Stimulated activated CD8-positive, alpha-beta memory T cell treated with anti-CD3 and anti-CD28 coated beads, Interleukin-7, amount 100 ng/mL, for 4 hours (primary cell): ENCODE results near the gene GNAT1.

ENCODE experiments used
- DNase-seq, 2 donors: peaks; one replicate each; pipeline ENCODE4 v3.0.0-alpha.2; 2020; ENCODE audit warnings: low read depth in 2 of 2

The GNAT1 gene

GRCh38 chr3:50181985-50182384 lies 9.4 kb upstream of the GNAT1 start:
- no peak for DNase-seq

GRCh38 chr3:50182533-50183099 lies 8.8 kb upstream of the GNAT1 start:
- no peak for DNase-seq

GRCh38 chr3:50183755-50184154 lies 7.7 kb upstream of the GNAT1 start:
- DNase-seq, result no peak

GRCh38 chr3:50184242-50184978 lies 7.0 kb upstream of the GNAT1 start:
- DNase-seq, result no peak

GRCh38 chr3:50185230-50185629 lies 6.2 kb upstream of the GNAT1 start:
- DNase-seq, result no peak

- DNase-seq, result no peak
These were observed 5.3 kb upstream of the GNAT1 start for GRCh38 chr3:50186096-50186495.

- DNase-seq, result no peak
These were observed 3.7 kb upstream of the GNAT1 start for GRCh38 chr3:50187750-50188149.

GRCh38 chr3:50189274-50189673 lies 2.1 kb upstream of the GNAT1 start:
- no peak for DNase-seq

- DNase-seq, result no peak
These were observed 1.4 kb upstream of the GNAT1 start for GRCh38 chr3:50189989-50190388.

GRCh38 chr3:50192124-50192523 lies 714 bp downstream of the GNAT1 start:
- DNase-seq, result no peak

GRCh38 chr3:50192689-50193141 lies 1.3 kb downstream of the GNAT1 start:
- DNase-seq, result peak; percentile 63 to 69

- DNase-seq, result no peak
These were observed 1.9 kb downstream of the GNAT1 start for GRCh38 chr3:50193286-50193685.

- no peak for DNase-seq
These were observed 2.3 kb downstream of the GNAT1 start for GRCh38 chr3:50193746-50194127.

- peak; percentile 85 to 88 for DNase-seq
These were observed 2.9 kb downstream of the GNAT1 start for GRCh38 chr3:50194128-50194902.

GRCh38 chr3:50194903-50195500 lies 3.6 kb downstream of the GNAT1 start:
- DNase-seq, result peak in 1 of 2 donors; percentile 6

- DNase-seq, result no peak
These were observed 4.3 kb downstream of the GNAT1 start for GRCh38 chr3:50195501-50196252.

GRCh38 chr3:50196253-50196801 lies 4.9 kb downstream of the GNAT1 start:
- no peak for DNase-seq

GRCh38 chr3:50201573-50202315 lies 10.3 kb downstream of the GNAT1 start:
- no peak for DNase-seq

GRCh38 chr3:50202353-50203112 lies 11.1 kb downstream of the GNAT1 start:
- DNase-seq, result no peak
